HG02943 (cell line): Measurements from ENCODE around the gene TMEM169.
A peak's percentile ranks its signal among the peaks of the same experiment; 100 is the strongest.
"Not testable (repeated sequence)": the region's sequence is repeated elsewhere in the genome, so short reads cannot be mapped to it uniquely, and the experiment has no call there.

Experiments used
- ATAC-seq: cut with Tn5 transposase; IDR thresholded peaks from one replicate; pipeline ENCODE4 v1.9.1; 2021; ENCODE audit warnings: mild to moderate bottlenecking, low read depth, moderate library complexity; ENCODE audit not compliant: unreplicated experiment

The TMEM169 gene

GRCh38 chr2:216126943-216127342, 45.2 kb downstream of the TMEM169 start:
- no peak for ATAC-seq

GRCh38 chr2:216130346-216130971, 48.7 kb downstream of the TMEM169 start:
- ATAC-seq: no peak

DNA sequence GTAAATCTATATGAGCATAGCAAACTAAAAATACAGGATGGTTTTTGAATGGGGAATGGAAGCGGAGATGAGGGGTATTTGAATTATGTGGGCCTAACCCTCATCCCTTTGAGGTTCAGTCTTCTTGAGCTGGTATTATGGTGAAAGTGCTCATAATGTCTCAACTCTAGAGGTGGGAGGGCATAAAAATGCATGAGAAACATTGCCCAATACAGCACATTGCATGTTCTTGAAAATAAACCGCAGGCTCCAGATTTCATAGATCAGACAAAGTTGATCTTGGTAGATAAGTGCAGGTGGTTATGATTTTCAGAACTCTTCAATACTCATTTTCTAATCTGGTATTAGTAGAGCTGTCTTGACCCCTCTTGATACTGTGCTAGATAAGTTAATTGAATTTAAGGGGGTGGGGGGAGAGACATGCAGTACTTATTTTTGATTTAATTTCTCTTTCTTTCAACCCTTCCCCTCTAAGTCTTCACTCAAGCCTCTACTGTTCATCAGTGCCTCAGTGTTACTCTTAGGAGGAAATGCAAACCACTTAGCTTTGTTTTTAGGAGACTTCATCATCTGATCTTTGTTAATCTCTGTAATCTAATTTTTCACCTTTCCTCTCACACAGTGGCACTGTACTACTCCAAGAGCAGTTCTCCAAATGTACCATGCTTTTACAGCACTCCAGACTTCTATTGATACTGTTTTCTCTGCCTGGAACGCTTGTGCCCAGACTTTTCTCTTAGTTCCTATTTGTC, 49.6 kb downstream of the TMEM169 start:
- ATAC-seq: no peak

GRCh38 chr2:216132585-216132984, 50.9 kb downstream of the TMEM169 start:
- no peak for ATAC-seq

- no peak for ATAC-seq
These were observed 51.7 kb downstream of the TMEM169 start for GRCh38 chr2:216133397-216133796.

- ATAC-seq: no peak
These were observed 53.3 kb downstream of the TMEM169 start for GRCh38 chr2:216134958-216135541.

- no peak for ATAC-seq
These were observed 58.2 kb downstream of the TMEM169 start for GRCh38 chr2:216139884-216140283.

- ATAC-seq: not testable (repeated sequence)
These were observed 59.8 kb downstream of the TMEM169 start for GRCh38 chr2:216141516-216141915.

DNA sequence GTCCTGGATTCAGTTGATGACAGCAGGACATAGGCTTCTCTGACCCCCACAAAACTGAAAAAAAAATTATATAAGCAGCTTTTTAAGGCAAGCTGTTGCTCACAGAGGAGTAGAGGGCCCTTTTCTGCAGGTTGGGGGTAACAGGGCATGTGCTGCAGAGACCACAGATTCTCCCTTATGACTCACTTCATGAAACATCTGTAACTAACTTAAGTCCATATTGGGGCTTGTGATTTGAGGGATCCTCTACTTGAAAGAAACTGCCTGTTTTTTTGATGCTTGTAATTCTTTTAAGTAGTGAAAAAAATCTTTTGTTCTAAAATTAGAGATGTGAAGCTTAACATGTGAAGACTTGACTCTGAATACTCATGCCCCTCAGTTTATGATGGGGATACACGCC, 60.8 kb downstream of the TMEM169 start:
- peak; percentile 89 for ATAC-seq

GRCh38 chr2:216144372-216144771, 62.7 kb downstream of the TMEM169 start:
- ATAC-seq: no peak

GRCh38 chr2:216144857-216145256, 63.1 kb downstream of the TMEM169 start:
- ATAC-seq: no peak

DNA sequence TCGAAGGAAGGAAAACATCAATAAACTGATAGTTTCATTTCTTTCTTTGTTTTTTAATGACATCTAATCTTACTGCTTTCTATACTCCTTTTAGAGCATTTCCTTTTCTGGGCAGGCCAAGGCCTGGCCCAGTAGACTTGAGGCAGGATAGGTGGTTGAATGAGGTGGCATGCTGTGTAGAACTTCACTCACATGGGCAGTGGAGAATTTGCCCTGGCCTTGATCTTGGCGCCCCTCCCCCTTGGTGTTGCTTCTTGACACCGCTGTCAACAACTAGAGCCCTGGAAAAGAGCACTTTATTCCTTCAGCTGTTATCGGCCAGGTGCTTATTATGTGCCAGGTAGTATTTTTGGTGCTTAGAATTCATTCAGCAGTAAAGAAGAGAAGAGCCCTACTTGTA, 64.9 kb downstream of the TMEM169 start:
- ATAC-seq: no peak

DNA sequence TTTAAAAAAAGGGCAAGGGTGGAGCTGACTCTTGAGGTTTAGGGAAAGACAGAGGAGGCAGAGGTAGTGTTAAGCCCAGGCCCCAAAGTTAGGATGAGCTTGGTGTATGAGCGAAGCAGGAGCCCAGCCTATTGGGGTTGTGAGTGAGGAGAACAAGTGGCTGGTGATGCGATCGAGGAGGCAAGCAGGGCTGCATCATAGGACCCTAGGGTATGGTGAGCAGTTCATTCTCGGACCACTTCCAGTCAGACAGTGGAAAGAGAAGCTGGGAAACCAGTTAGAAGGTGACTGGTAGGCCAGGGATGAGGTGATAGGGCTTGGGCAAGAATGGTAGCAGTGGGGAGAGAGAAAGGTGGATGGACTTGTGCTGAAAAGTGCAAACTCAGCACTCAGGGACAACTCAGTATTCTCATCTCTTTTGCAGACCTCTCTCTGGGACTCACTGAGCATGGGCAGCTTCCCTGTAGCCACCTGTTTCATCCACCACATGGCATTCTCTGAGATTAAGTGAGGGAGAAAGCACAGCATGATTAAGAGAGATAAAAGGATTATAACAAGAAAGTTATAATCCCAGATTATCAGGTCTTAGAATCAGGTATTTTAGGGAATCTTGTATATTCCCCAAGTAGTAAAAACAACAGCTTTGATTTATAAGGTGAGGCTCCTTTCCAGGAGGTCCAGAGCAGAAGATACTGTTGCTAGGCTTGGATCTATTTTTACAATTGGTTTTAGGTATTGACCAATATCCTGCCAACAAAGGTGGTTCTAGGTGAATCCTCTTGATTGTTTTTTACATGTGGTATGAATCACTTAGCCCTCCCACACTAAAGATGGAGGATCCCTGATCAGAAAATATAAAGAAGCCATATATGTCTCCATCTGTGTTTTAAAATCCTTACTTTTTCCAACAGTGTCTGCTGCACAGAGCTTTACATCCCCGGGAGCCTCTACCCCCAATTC, 65.7 kb downstream of the TMEM169 start:
- ATAC-seq: no peak

DNA sequence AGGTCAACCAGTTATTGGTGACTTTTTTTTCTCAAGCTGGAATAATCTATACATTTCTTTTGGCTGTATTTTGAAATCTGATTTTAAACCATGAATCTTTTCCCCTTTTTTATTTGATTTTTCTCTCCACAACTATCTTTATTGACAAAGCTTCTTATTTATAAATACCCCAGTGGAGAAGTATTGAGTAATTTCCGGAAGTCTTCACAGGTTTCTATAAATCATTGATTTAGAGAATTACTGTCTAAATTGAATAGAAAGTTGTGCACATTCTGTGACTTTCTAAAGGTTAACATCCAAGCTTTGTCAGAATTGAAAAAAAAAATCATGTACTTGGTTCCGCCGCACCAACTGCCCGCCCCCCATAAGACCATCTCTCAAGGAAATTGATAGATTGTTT, 67.3 kb downstream of the TMEM169 start:
- no peak for ATAC-seq

DNA sequence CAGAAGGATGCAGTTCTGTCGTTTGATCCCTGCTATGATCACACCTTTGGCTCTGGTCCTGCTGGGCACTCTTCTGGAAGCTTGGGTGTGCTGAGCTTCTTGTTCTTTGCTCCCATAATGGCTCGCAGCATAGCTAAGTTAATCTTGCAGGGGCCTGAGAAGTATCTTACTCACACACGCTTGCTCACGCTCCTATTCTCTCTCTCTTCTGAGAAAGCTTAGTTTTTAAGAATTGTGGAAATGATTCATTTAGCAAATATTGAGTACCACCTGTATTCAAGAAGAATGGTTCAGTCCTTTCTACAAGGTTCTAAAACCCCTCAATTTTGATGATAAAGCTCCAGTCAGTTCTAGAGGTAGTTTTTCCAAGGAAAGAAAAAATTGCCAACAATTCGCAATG, 68.0 kb downstream of the TMEM169 start:
- ATAC-seq: no peak

- ATAC-seq: no peak
These were observed 69.8 kb downstream of the TMEM169 start for GRCh38 chr2:216151313-216152025.
